Measurements from ENCODE around the gene NCKAP5.

DNA sequence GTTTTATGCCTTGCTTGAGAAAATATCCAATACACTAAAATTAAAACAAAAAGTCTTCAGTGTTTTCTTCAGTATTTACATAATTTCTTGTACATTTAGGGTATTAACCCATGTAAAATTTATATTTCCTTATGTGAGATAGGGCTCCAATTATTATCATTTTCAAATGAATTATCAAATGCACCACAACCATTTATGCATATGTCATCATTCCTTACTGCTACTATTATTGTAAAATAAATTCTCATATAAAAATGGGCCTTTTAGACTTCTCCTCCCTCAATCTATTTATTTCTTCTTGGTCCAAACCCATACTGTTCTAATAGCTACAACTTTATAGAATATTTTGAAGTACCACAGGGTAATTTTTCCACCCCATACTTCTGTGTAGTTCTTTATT is 722.9 kb downstream of the NCKAP5 start:
- TF ChIP-seq, protein P1, sequence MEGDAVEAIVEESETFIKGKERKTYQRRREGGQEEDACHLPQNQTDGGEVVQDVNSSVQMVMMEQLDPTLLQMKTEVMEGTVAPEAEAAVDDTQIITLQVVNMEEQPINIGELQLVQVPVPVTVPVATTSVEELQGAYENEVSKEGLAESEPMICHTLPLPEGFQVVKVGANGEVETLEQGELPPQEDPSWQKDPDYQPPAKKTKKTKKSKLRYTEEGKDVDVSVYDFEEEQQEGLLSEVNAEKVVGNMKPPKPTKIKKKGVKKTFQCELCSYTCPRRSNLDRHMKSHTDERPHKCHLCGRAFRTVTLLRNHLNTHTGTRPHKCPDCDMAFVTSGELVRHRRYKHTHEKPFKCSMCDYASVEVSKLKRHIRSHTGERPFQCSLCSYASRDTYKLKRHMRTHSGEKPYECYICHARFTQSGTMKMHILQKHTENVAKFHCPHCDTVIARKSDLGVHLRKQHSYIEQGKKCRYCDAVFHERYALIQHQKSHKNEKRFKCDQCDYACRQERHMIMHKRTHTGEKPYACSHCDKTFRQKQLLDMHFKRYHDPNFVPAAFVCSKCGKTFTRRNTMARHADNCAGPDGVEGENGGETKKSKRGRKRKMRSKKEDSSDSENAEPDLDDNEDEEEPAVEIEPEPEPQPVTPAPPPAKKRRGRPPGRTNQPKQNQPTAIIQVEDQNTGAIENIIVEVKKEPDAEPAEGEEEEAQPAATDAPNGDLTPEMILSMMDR (IDR thresholded peaks at IDR 0.05) = no peak
- TF ChIP-seq POLR2A (IDR thresholded peaks at IDR 0.05) (no peak), EP300 (IDR thresholded peaks at IDR 0.05) (no peak)

Measured in ovary (tissue), 3 donors.